RCC 7860 (cell line): ENCODE measurements around the gene CDC42EP5.
"Not testable (repeated sequence)": the region's sequence is repeated elsewhere in the genome, so short reads cannot be mapped to it uniquely, and the experiment has no call there.

ENCODE experiments used
- DNase-seq: peaks from one replicate; pipeline ENCODE4 v3.0.0-alpha.2; 2015; ENCODE audit warnings: low spot score
- FAIRE-seq: peaks from 2 replicates; lab custom pipeline; 2012; peaks lifted over from hg19 to GRCh38; lab: Jason Lieb, UNC

Gene CDC42EP5

GRCh38 chr19:54449701-54450069 is 23.4 kb downstream of the CDC42EP5 start:
- DNase-seq (no peak), FAIRE-seq (no peak)

GRCh38 chr19:54448774-54449700 is 24.1 kb downstream of the CDC42EP5 start, which contains the start of gene LENG8:
Gene LENG8, plus strand, starts transcription at chr19:54449199. Its CDS starts 2,146 bp downstream, at chr19:54451345.
- FAIRE-seq: peak; percentile 34

GRCh38 chr19:54448040-54448773 is 24.9 kb downstream of the CDC42EP5 start:
- DNase-seq: peak; percentile 34
- no peak for FAIRE-seq

More at GRCh38 chr19:54448774-54449700, 24.1 kb downstream of the CDC42EP5 start, which contains the start of gene LENG8:
- DNase-seq: peak; percentile 93

- not testable (repeated sequence) for FAIRE-seq, DNase-seq
Observed at GRCh38 chr19:54446349-54446748, 26.7 kb downstream of the CDC42EP5 start.

GRCh38 chr19:54444737-54445136 is 28.4 kb downstream of the CDC42EP5 start:
- FAIRE-seq: no peak

GRCh38 chr19:54440641-54441040 is 32.5 kb downstream of the CDC42EP5 start:
- no peak for FAIRE-seq
- DNase-seq: no peak

More at GRCh38 chr19:54444737-54445136, 28.4 kb downstream of the CDC42EP5 start:
- DNase-seq: no peak

GRCh38 chr19:54439174-54439851 is 33.8 kb downstream of the CDC42EP5 start:
- DNase-seq (no peak), FAIRE-seq (no peak)

GRCh38 chr19:54436628-54437252 is 36.4 kb downstream of the CDC42EP5 start:
- FAIRE-seq (no peak), DNase-seq (no peak)

DNA sequence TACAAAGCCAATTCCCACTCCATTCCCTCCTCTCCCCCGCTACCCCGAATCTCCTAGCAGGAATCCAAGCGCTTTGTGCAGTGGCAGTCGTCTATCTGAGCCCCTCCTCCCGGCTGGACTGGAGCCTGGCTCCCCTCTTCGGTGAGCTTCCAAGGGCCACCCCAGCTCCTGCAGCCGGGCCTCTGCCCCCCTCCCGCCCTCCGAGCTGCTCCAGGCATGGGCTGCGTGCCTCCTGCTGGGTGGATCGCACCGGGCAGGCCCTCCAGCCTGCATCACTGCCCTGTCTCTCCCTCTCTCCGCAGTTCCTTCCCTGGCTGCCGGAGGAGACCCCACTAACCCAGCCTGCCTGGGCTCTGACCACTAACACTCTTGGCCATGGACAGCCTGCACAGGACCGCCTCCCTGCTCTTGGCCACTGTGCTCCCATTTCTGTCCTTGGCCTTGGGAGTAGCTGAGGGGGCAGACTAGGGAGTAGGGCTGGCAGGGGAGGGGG is 37.0 kb downstream of the CDC42EP5 start:
- DNase-seq (no peak), FAIRE-seq (no peak)

- DNase-seq (no peak), FAIRE-seq (no peak)
Observed at GRCh38 chr19:54435551-54436016, 37.5 kb downstream of the CDC42EP5 start.

DNA sequence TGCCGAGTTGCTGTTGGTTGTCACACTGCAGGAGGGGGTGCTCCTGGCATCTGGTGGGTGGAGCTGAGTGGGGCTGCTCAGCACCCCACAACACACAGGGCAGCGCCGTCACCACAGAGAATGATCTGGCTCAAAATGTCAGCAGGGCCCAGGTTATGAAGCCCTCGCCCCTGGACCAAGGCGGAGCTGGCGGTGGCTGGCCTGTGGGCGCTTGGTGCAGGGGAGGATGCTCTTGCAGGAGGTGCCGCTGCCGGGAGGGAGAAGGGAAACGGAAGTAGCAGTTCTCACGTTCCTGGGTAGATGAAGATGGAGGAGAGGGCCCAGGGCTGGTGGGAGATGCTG is 38.3 kb downstream of the CDC42EP5 start:
- no peak for DNase-seq
- FAIRE-seq: no peak

DNA sequence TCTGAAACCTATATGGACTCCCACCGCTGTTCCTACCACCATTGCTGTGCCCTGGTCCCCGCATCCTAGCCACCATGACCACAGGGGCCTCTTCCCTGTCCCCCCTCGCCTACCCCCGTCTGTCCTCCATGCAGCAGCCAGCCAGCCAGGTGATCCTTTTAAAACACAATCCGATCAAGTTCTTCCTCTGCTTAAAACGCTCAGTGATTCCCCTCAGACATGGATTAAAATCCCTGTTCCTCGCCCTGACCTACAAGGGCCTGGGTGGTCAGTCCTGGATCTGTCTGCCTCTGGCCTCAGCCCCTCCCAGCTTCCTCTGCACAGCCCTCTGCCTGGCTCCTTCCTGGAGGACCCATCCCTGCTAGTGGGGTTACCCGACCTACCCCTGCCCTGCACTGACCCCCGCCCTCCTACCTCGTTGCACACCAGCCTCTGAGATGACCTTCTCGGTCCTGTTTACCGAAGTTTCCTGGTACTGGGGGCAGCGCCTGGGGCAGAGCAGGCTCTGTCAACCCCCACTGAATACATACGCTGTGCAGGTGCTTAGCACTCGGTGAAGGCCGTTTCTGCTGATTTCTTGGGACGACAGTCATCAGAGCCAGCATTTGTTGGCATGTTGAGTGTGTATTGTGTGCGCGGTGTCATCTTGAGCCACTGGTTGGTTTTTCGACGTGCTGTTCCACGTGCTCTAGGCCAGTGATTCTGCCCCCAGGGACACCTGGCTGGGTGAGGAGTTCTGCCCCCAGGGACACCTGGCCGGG is 38.8 kb downstream of the CDC42EP5 start:
- no peak for FAIRE-seq
- no peak for DNase-seq

GRCh38 chr19:54433697-54434096 is 39.4 kb downstream of the CDC42EP5 start:
- DNase-seq (no peak), FAIRE-seq (no peak)

DNA sequence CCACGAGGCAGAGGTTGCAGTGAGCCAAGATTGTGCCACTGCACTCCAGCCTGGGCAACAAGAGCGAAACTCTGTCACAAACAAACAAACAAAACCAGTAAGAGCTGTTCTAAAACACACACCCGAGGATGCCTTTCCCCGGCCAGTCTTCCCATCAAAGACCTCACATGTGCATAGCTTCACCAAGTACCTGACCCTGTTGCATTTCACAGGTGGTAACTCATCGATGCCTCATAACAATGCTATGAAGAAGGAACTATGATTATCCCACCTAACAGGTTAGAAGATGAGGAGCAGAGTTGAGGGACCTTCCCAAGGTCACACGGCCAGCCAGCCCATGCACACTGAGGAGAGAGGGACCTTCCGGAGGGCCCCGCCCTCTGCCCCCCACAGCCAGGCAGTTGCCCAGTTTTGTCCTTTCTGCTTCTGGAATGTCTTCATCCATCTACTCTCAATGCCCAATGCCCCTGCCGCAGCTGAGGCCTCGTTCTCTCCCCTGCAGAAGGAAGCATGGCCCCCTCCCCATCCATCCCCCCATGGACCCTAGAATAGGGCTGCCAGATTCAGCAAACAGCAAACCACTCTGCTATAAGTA is 40.9 kb downstream of the CDC42EP5 start:
- DNase-seq (no peak), FAIRE-seq (no peak)

DNA sequence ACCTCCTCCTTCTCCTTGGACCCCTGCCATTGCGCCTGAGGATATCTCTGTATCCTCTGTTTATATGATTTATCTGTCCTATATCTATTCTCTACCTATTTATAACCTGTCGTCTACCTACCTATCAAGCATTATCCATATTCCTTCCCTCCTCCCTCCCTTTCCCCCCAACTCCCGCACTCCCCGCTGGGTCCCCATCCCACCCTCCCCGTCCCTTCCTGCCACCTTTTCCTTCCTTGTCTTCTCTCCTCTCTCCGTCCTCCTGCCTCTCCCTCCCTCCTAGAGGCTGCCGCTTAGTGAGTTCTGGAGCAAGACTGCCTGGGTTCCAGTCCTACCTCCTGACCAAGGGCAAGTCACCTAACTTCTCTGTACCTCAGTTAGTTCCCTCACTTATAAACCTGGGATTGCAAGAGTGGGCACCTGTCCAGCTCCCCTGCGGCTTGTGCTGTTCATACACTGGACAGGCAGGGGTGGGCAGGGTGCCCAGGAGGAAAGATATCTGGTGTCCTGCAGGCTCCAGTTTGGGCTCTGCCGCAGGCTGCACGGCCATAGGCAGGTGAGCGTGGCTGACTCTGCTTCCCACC is 41.7 kb downstream of the CDC42EP5 start:
- FAIRE-seq: no peak
- DNase-seq: peak; percentile 13

GRCh38 chr19:54430306-54431254 is 42.5 kb downstream of the CDC42EP5 start:
- DNase-seq (no peak), FAIRE-seq (no peak)

- DNase-seq (no peak), FAIRE-seq (no peak)
Observed at GRCh38 chr19:54429545-54430227, 43.4 kb downstream of the CDC42EP5 start.
